HG02840 (cell line): ENCODE results near the gene RNF223.
"Not testable (repeated sequence)": the region's sequence is repeated elsewhere in the genome, so short reads cannot be mapped to it uniquely, and the experiment has no call there.

Source experiments
- ATAC-seq: cut with Tn5 transposase; IDR thresholded peaks from one replicate; pipeline ENCODE4 v1.9.1; 2021; ENCODE audit warnings: mild to moderate bottlenecking, moderate library complexity, moderate number of reproducible peaks; ENCODE audit not compliant: unreplicated experiment, low FRiP score

The RNF223 gene

GRCh38 chr1:1062348-1063163 lies 11.6 kb downstream of the RNF223 start:
- ATAC-seq = no peak

- no peak for ATAC-seq
Measured at GRCh38 chr1:1061682-1062345, 12.3 kb downstream of the RNF223 start.

- ATAC-seq = no peak
Measured at GRCh38 chr1:1060281-1061000, 13.7 kb downstream of the RNF223 start.

DNA sequence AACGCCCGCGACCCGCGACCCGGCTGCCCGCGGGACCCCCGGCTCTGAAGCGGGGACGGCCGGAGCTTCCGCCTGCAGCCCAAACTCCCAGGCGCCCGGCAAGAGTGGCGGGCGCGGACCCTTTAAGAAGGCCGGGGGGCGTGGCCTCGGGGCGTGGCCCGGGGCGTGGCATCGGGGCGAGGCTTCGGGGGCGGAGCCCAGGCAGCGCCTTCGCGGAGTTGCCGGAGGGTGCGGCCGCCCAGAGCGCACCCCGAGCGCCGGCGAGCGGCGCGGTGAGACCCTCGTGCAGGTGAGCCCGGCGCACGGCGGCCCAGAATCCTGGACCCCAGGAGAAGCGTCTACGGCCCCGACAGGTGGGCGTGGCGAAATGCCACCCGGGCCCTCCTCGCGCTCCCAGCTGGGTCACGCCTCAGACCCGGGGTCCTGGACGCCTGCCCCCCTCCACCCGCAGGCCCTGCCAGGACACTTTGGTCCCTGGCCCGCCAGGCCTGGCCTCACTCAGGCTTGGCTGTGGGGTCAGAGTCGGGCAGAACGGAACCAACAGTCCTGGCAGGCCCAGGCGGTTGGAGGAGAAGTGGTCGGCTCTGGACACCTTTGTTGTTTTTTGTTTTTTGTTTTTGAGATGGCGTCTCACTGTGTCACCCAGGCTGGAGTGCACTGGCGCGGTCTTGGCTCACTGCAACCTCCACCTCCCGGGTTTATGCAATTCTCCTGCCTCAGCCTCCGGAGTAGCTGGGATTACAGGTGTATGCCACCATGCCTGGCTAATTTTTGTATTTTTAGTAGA lies 14.4 kb downstream of the RNF223 start:
- peak; percentile 46 for ATAC-seq

- peak; percentile 27 for ATAC-seq
Measured at GRCh38 chr1:1058921-1059493, 15.1 kb downstream of the RNF223 start.

- no peak for ATAC-seq
Measured at GRCh38 chr1:1058088-1058905, 15.8 kb downstream of the RNF223 start.

- not testable (repeated sequence) for ATAC-seq
Measured at GRCh38 chr1:1057769-1058087, 16.4 kb downstream of the RNF223 start.

GRCh38 chr1:1055841-1056736 lies 18.0 kb downstream of the RNF223 start:
- no peak for ATAC-seq

DNA sequence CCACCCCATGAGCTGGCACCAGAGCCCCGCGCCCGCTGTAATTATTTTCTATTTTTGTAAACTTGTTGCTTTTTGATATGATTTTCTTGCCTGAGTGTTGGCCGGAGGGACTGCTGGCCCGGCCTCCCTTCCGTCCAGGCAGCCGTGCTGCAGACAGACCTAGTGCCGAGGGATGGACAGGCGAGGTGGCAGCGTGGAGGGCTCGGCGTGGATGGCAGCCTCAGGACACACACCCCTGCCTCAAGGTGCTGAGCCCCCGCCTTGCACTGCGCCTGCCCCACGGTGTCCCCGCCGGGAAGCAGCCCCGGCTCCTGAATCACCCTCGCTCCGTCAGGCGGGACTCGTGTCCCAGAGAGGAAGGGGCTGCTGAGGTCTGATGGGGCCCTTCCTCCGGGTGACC lies 19.1 kb downstream of the RNF223 start:
- no peak for ATAC-seq

- no peak for ATAC-seq
Measured at GRCh38 chr1:1054099-1054700, 19.9 kb downstream of the RNF223 start.

DNA sequence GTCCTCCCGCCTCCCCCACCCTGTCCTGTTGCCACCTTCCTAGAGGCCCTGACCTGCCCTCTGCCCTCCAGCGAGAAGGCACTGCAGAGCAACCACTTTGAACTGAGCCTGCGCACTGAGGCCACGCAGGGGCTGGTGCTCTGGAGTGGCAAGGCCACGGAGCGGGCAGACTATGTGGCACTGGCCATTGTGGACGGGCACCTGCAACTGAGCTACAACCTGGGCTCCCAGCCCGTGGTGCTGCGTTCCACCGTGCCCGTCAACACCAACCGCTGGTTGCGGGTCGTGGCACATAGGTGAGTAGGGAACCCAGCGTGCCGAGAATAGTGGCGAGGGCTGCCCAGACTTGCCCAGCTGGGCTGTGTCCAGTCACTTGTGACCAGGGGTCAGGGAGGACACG lies 20.4 kb downstream of the RNF223 start:
- ATAC-seq = no peak

DNA sequence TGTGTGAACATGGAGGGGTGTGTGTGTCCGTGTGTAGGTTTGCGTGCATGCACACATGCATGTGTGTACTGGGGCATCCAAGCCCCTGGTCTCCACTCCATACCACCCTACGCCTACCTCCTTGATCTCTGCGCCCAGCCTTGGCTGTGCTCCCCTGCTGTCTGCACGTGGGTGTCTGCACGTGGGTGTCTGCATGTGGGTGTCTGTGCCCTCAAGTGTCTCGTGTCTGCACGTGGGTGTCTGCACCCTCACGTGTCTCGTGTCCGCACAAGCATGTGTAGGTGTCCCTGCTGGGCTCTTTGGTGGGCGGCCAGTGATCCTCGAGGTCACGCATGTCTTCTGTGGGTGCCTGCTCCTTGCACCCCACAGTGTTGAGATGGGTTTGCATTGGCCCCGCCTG lies 21.1 kb downstream of the RNF223 start:
- no peak for ATAC-seq

- no peak for ATAC-seq
Measured at GRCh38 chr1:1052003-1052840, 21.9 kb downstream of the RNF223 start.

GRCh38 chr1:1051127-1051810 lies 22.8 kb downstream of the RNF223 start:
- ATAC-seq = no peak

- no peak for ATAC-seq
Measured at GRCh38 chr1:1050577-1051052, 23.5 kb downstream of the RNF223 start.

DNA sequence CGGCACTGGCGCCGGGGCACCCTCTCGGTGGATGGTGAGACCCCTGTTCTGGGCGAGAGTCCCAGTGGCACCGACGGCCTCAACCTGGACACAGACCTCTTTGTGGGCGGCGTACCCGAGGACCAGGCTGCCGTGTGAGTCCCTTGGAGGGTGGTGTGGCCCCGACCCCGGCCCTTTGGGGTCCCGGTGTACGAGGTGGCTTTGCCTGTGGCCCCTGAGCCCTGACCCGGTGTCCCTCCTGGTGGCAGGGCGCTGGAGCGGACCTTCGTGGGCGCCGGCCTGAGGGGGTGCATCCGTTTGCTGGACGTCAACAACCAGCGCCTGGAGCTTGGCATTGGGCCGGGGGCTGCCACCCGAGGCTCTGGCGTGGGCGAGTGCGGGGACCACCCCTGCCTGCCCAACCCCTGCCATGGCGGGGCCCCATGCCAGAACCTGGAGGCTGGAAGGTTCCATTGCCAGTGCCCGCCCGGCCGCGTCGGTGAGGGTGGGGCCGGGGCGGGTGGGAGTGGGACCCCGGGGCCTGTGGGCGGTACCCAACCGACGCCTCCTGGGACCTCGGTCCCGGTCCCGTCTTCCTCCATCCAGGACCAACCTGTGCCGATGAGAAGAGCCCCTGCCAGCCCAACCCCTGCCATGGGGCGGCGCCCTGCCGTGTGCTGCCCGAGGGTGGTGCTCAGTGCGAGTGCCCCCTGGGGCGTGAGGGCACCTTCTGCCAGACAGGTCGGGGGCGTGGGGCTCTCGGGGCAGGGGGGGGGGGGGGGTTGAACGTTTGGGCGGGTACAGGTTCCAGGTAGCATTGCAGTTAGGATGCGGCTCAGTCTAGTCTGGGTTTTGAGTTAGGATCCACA lies 24.6 kb downstream of the RNF223 start:
- no peak for ATAC-seq
